ENCODE measurements around the gene KLF13. TPM values are rescaled to one million over a fixed set of nuclear protein-coding genes. Genes with fewer than 3 reads are reported as not detected.

KLF13 gene
- total and polyA plus RNA-seq, 4 donors = 38.3 to 157 (median 55.2) TPM

- H3K36me3 ChIP-seq (ENCODE audit: control insufficient read depth in 4 of 4, insufficient read depth in 4 of 4, low read length in 4 of 4) = no peaks in the 10 kb centered on the region
- DNase-seq = no peak
- ATAC-seq (ENCODE audit: insufficient read depth, low FRiP score) = no peak
- no peak for TF ChIP-seq CTCF (IDR thresholded peaks at IDR 0.05; ENCODE audit: control extremely low read depth, extremely low read depth)
- H3K27me3 ChIP-seq (ENCODE audit: control insufficient read depth in 3 of 3, insufficient read depth in 3 of 3, low read length in 2 of 3) = peaks cover 0 to 19% (median 5%) of the 10 kb centered on the region in 3 donors
- 56 to 66% methylated on average over 20 to 21 of the region's 21 CpGs for WGBS, 2 donors
- no peak overlapping the region for H3K4me3 ChIP-seq
- no peak overlapping the region for H3K9ac ChIP-seq (ENCODE audit: insufficient read depth in 1 of 2, low read length in 2 of 2)
- H3K9me3 ChIP-seq (ENCODE audit: control insufficient read depth in 4 of 4, insufficient read depth in 3 of 4, low read length in 3 of 4) = peaks cover 0 to 2% (median 0%) of the 10 kb centered on the region in 4 donors
- peak overlapping the region in 1 of 2 donors; percentile 68 for H3K27ac ChIP-seq (ENCODE audit: low read depth in 1 of 2, low read length in 1 of 2)
- peaks cover 0 to 19% (median 11%) of the 10 kb centered on the region in 5 donors for H3K4me1 ChIP-seq (ENCODE audit: control insufficient read depth in 5 of 5, insufficient read depth in 5 of 5, low read length in 5 of 5)
Measured at GRCh38 chr15:31393444-31394091, 66.9 kb downstream of the KLF13 start.

- WGBS, 2 donors = 12 to 14% methylated on average over 16 to 27 of the region's 27 CpGs
- Histone ChIP-seq H3K9ac (ENCODE audit: insufficient read depth in 1 of 2, low read length in 2 of 2) (peak overlapping the region in 1 of 2 donors; percentile 23), H3K4me3 (no peak overlapping the region), H3K36me3 (ENCODE audit: control insufficient read depth in 4 of 4, insufficient read depth in 4 of 4, low read length in 4 of 4) (no peaks in the 10 kb centered on the region), H3K27ac (ENCODE audit: low read depth in 1 of 2, low read length in 1 of 2) (peak overlapping the region; percentile 79 to 85), H3K9me3 (ENCODE audit: control insufficient read depth in 4 of 4, insufficient read depth in 3 of 4, low read length in 3 of 4) (no peaks in the 10 kb centered on the region), H3K4me1 (ENCODE audit: control insufficient read depth in 5 of 5, insufficient read depth in 5 of 5, low read length in 5 of 5) (peaks cover 0 to 24% (median 5%) of the 10 kb centered on the region in 5 donors), H3K27me3 (ENCODE audit: control insufficient read depth in 3 of 3, insufficient read depth in 3 of 3, low read length in 2 of 3) (peaks cover 0 to 18% (median 4%) of the 10 kb centered on the region in 3 donors)
- TF ChIP-seq CTCF (IDR thresholded peaks at IDR 0.05; ENCODE audit: control extremely low read depth, extremely low read depth) = no peak
- ATAC-seq (ENCODE audit: insufficient read depth, low FRiP score) (peak; percentile 79), DNase-seq (peak; percentile 72 to 81 (median 78))
Measured at GRCh38 chr15:31396881-31397560, 70.4 kb downstream of the KLF13 start.

- no peak for TF ChIP-seq CTCF (IDR thresholded peaks at IDR 0.05; ENCODE audit: control extremely low read depth, extremely low read depth)
- Histone ChIP-seq H3K4me1 (ENCODE audit: control insufficient read depth in 5 of 5, insufficient read depth in 5 of 5, low read length in 5 of 5) (peaks cover 0 to 27% (median 5%) of the 10 kb centered on the region in 5 donors), H3K36me3 (ENCODE audit: control insufficient read depth in 4 of 4, insufficient read depth in 4 of 4, low read length in 4 of 4) (no peaks in the 10 kb centered on the region), H3K9me3 (ENCODE audit: control insufficient read depth in 4 of 4, insufficient read depth in 3 of 4, low read length in 3 of 4) (no peaks in the 10 kb centered on the region), H3K4me3 (no peak overlapping the region), H3K9ac (ENCODE audit: insufficient read depth in 1 of 2, low read length in 2 of 2) (no peak overlapping the region), H3K27ac (ENCODE audit: low read depth in 1 of 2, low read length in 1 of 2) (peak overlapping the region; percentile 60 to 63), H3K27me3 (ENCODE audit: control insufficient read depth in 3 of 3, insufficient read depth in 3 of 3, low read length in 2 of 3) (peaks cover 0 to 15% (median 3%) of the 10 kb centered on the region in 3 donors)
- WGBS, 2 donors = 69 to 76% methylated on average over 21 of the region's 21 CpGs
- DNase-seq (no peak), ATAC-seq (ENCODE audit: insufficient read depth, low FRiP score) (no peak)
Measured at GRCh38 chr15:31397851-31398661, 71.4 kb downstream of the KLF13 start.
